ENCODE results near the gene DNPH1. TPM values are rescaled to one million over a fixed set of nuclear protein-coding genes. Genes with fewer than 3 reads are reported as not detected.

The DNPH1 gene
- total RNA-seq, 1 donor from 2014 or later, result 22.8 TPM

GRCh38 chr6:43258807-43259686, 29.8 kb upstream of the DNPH1 start:
- Mint-ChIP-seq H3K9me3 (ENCODE audit: low read depth) (no peaks in the 10 kb centered on the region), H3K36me3 (ENCODE audit: low read depth) (no peaks in the 10 kb centered on the region), H3K27me3 (ENCODE audit: low read depth) (peaks cover 3% of the 10 kb centered on the region), H3K4me1 (ENCODE audit: low read depth) (peaks cover 3% of the 10 kb centered on the region), H3K27ac (ENCODE audit: unreplicated experiment) (no peak overlapping the region), H3K4me3 (ENCODE audit: unreplicated experiment) (no peak overlapping the region)
- TF ChIP-seq CTCF (IDR thresholded peaks at IDR 0.05), result no peak
- peak; percentile 91 for DNase-seq (ENCODE audit: low spot score)

DNA sequence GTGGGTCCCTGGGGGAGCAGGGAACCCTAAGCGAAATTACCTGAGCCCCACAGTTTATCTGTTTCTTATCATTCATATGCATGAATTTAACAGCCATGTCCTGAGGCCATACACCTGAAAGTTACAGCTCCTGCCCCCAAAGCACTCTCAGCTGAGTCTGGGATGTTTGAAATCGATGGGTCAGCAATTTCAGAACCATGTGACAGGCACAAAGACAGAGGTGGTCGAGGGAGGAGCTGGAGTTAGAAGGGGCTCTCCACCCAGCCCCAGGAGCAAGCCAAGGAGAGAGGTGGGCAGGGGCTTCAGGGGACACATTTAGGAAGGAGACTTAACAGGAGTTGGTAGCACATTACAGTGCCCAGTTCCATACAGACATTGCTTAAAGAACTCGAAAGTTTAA, 28.9 kb upstream of the DNPH1 start:
- no peaks in the 10 kb centered on the region for H3K9me3 Mint-ChIP-seq (ENCODE audit: low read depth)
- H3K4me1 Mint-ChIP-seq (ENCODE audit: low read depth), result peaks cover 3% of the 10 kb centered on the region
- TF ChIP-seq CTCF (IDR thresholded peaks at IDR 0.05), result no peak
- H3K27ac Mint-ChIP-seq (ENCODE audit: unreplicated experiment), result no peak overlapping the region
- no peaks in the 10 kb centered on the region for H3K36me3 Mint-ChIP-seq (ENCODE audit: low read depth)
- peaks cover 3% of the 10 kb centered on the region for H3K27me3 Mint-ChIP-seq (ENCODE audit: low read depth)
- no peak for DNase-seq (ENCODE audit: low spot score)
- no peak overlapping the region for H3K4me3 Mint-ChIP-seq (ENCODE audit: unreplicated experiment)

- Mint-ChIP-seq H3K4me1 (ENCODE audit: low read depth) (peaks cover 3% of the 10 kb centered on the region), H3K27me3 (ENCODE audit: low read depth) (peaks cover 6% of the 10 kb centered on the region), H3K27ac (ENCODE audit: unreplicated experiment) (no peak overlapping the region), H3K36me3 (ENCODE audit: low read depth) (no peaks in the 10 kb centered on the region), H3K4me3 (ENCODE audit: unreplicated experiment) (no peak overlapping the region), H3K9me3 (ENCODE audit: low read depth) (no peaks in the 10 kb centered on the region)
- peak; percentile 38 for DNase-seq (ENCODE audit: low spot score)
- TF ChIP-seq CTCF (IDR thresholded peaks at IDR 0.05), result no peak
Observed at GRCh38 chr6:43257367-43258145, 28.3 kb upstream of the DNPH1 start.

GRCh38 chr6:43256670-43257366, 27.5 kb upstream of the DNPH1 start:
- H3K36me3 Mint-ChIP-seq (ENCODE audit: low read depth), result no peaks in the 10 kb centered on the region
- peaks cover 4% of the 10 kb centered on the region for H3K4me1 Mint-ChIP-seq (ENCODE audit: low read depth)
- no peak overlapping the region for H3K27ac Mint-ChIP-seq (ENCODE audit: unreplicated experiment)
- TF ChIP-seq CTCF (IDR thresholded peaks at IDR 0.05), result no peak
- H3K27me3 Mint-ChIP-seq (ENCODE audit: low read depth), result peaks cover 6% of the 10 kb centered on the region
- H3K4me3 Mint-ChIP-seq (ENCODE audit: unreplicated experiment), result no peak overlapping the region
- no peaks in the 10 kb centered on the region for H3K9me3 Mint-ChIP-seq (ENCODE audit: low read depth)
- peak; percentile 28 for DNase-seq (ENCODE audit: low spot score)
